COLO668 (cell line): ENCODE measurements around the gene ATG10.
A peak's percentile ranks its signal among the peaks of the same experiment; 100 is the strongest.
"Not testable (repeated sequence)": the region's sequence is repeated elsewhere in the genome, so short reads cannot be mapped to it uniquely, and the experiment has no call there.

Experiments used
- DNase-seq: peaks from one replicate; lab custom pipeline; 2025; ENCODE audit not compliant: unreplicated experiment; lab: John Stamatoyannopoulos, UW

ATG10 gene

GRCh38 chr5:81980598-81981260 lies 8.9 kb downstream of the ATG10 start:
- DNase-seq: no peak

- DNase-seq: not testable (repeated sequence)
Observed at GRCh38 chr5:81982172-81982685, 10.4 kb downstream of the ATG10 start.

GRCh38 chr5:81983148-81983547 lies 11.3 kb downstream of the ATG10 start:
- not testable (repeated sequence) for DNase-seq

- not testable (repeated sequence) for DNase-seq
Observed at GRCh38 chr5:81983563-81983962, 11.7 kb downstream of the ATG10 start.

GRCh38 chr5:81986126-81986525 lies 14.3 kb downstream of the ATG10 start:
- no peak for DNase-seq

- DNase-seq: no peak
Observed at GRCh38 chr5:81989204-81989603, 17.4 kb downstream of the ATG10 start.

GRCh38 chr5:81994679-81995078 lies 22.9 kb downstream of the ATG10 start:
- no peak for DNase-seq

GRCh38 chr5:81995407-81995806 lies 23.6 kb downstream of the ATG10 start:
- DNase-seq: no peak

GRCh38 chr5:82004511-82004910 lies 32.7 kb downstream of the ATG10 start:
- no peak for DNase-seq

GRCh38 chr5:82009869-82010268 lies 38.0 kb downstream of the ATG10 start:
- not testable (repeated sequence) for DNase-seq

GRCh38 chr5:82010696-82011095 lies 38.9 kb downstream of the ATG10 start:
- DNase-seq: no peak

- DNase-seq: no peak
Observed at GRCh38 chr5:82011761-82012160, 39.9 kb downstream of the ATG10 start.

GRCh38 chr5:82014644-82015043 lies 42.8 kb downstream of the ATG10 start:
- DNase-seq: not testable (repeated sequence)

GRCh38 chr5:82018462-82018861 lies 46.6 kb downstream of the ATG10 start:
- DNase-seq: peak; percentile 36

GRCh38 chr5:82019342-82020138 lies 47.7 kb downstream of the ATG10 start:
- peak; percentile 81 for DNase-seq

- DNase-seq: no peak
Observed at GRCh38 chr5:82022499-82022898, 50.7 kb downstream of the ATG10 start.

- no peak for DNase-seq
Observed at GRCh38 chr5:82023644-82024043, 51.8 kb downstream of the ATG10 start.

GRCh38 chr5:82031220-82032119 lies 59.6 kb downstream of the ATG10 start:
- DNase-seq: no peak

GRCh38 chr5:82042894-82043293 lies 71.1 kb downstream of the ATG10 start:
- not testable (repeated sequence) for DNase-seq

GRCh38 chr5:82044010-82044409 lies 72.2 kb downstream of the ATG10 start:
- no peak for DNase-seq
